Measurements from ENCODE around the gene KLHDC4. TPM values are rescaled to one million over a fixed set of nuclear protein-coding genes. Genes with fewer than 3 reads are reported as not detected.

KLHDC4 gene
- total and polyA plus RNA-seq, 2 of the 4 experiments (the other 2 are of a cell fraction): 13.6 to 19.0 TPM

- TF ChIP-seq MAFK (IDR thresholded peaks at IDR 0.05; ENCODE audit: low read depth, low read length) (peak; percentile 72), CEBPB (IDR thresholded peaks at IDR 0.05; ENCODE audit: low read depth, low read length) (no peak)
- Histone ChIP-seq H3K4me1 (ENCODE audit: control insufficient read depth, insufficient read depth, low read length) (no peaks in the 10 kb centered on the region), H4K20me1 (ENCODE audit: insufficient read depth, low read length) (no peaks in the 10 kb centered on the region; the same call in 1 of the 2 replicates), H2AFZ (replicated peaks; ENCODE audit: low read length, poor library complexity) (no peak overlapping the region), H3K9me1 (ENCODE audit: insufficient read depth, low read length) (no peaks in the 10 kb centered on the region), H3K9me3 (ENCODE audit: control insufficient read depth, insufficient read depth, low read length) (peaks cover 2% of the 10 kb centered on the region; the same call in 1 of the 2 replicates), H3K79me1 (ENCODE audit: low read depth in 1 of 2, low read length in 2 of 2) (no peaks in the 10 kb centered on the region), H2BK20ac (ENCODE audit: low read depth, low read length) (no peak overlapping the region), H4K8ac (ENCODE audit: low read depth in 2 of 2, low read length in 2 of 2) (no peak overlapping the region), H3K14ac (replicated peaks; ENCODE audit: low read depth, low read length) (no peak overlapping the region), H3K56ac (ENCODE audit: extremely low read depth, insufficient read depth, low read length) (no peak overlapping the region), H2AK5ac (ENCODE audit: low read depth, low read length) (no peak overlapping the region), H3K27ac (ENCODE audit: insufficient read depth, low read length) (no peak overlapping the region), H2BK5ac (ENCODE audit: low read depth, low read length, poor library complexity, severe bottlenecking) (no peak overlapping the region), H3K36me3 (ENCODE audit: control insufficient read depth, insufficient read depth, low read length) (no peaks in the 10 kb centered on the region), H3K23ac (ENCODE audit: low read depth, low read length) (no peak overlapping the region), H3K18ac (ENCODE audit: low read depth, low read length) (no peak overlapping the region), H4K91ac (ENCODE audit: insufficient read depth, low read depth, low read length) (no peak overlapping the region), H3K4me2 (ENCODE audit: low read depth, low read length) (no peak overlapping the region), H4K5ac (ENCODE audit: low read depth, low read length) (no peak overlapping the region), H2AK9ac (replicated peaks; ENCODE audit: low read depth, low read length, poor library complexity) (no peak overlapping the region), H2BK120ac (ENCODE audit: low read depth, low read length) (no peak overlapping the region), H2BK15ac (ENCODE audit: low read depth, low read length) (no peak overlapping the region), H3K27me3 (ENCODE audit: control insufficient read depth, insufficient read depth, low read length) (peaks cover 45% of the 10 kb centered on the region), H3K4ac (ENCODE audit: low read depth, low read length) (no peak overlapping the region), H3K4me3 (ENCODE audit: insufficient read depth, low read depth, low read length) (no peak overlapping the region), H3K9ac (ENCODE audit: low read depth, low read length) (no peak overlapping the region)
- dilution Hi-C loops (cut with HindIII; ENCODE audit: low sequenced_read_pairs, unreplicated experiment) (no loop called here), intact Hi-C loops (cut with micrococcal nuclease) (no loop called here), in situ Hi-C loops (cut with MboI; ENCODE audit: low sequenced_read_pairs) (no loop called here)
- BruUV-seq (replicated peaks): no TSS peak
- 86% methylated on average over 5 of the region's 25 CpGs; no CpG with 5 or more reads in 1 of the 2 experiments for WGBS, 2 experiments (ENCODE audit: extremely low coverage in 2 of 2, insufficient read length in 1 of 2)
- ATAC-seq (ENCODE audit: low read depth): no peak
- CTCF ChIA-PET: no interaction called here
- no peak for DNase-seq
- POLR2A ChIA-PET (ENCODE audit: unreplicated experiment): no interaction called here
Measured at GRCh38 chr16:87662254-87663204, 103.3 kb downstream of the KLHDC4 start.

All from IMR-90 (cell line).